A673 (cell line): ENCODE measurements around the gene TRAPPC12. TPM values are rescaled to one million over a fixed set of nuclear protein-coding genes. Genes with fewer than 3 reads are reported as not detected.

ENCODE experiments used
- BruUV-seq: library from RNA; stranded (reverse); fragments of 400-500 nt; replicated peaks from 2 replicates; lab custom pipeline; 2021; lab: Mats Ljungman, UMichigan
- CTCF ChIA-PET: fragments of 300-600 bp; sonication (Branson Sonifier 250); formaldehyde crosslinking; loops from one replicate; lab custom pipeline; 2022; ENCODE audit warnings: antibody characterized with exemption; lab: Charles Lee
- POLR2A ChIA-PET: fragments of 300-600 bp; sonication (Branson Sonifier 250); formaldehyde crosslinking; loops from one replicate; lab custom pipeline; 2022; ENCODE audit warnings: antibody characterized with exemption; ENCODE audit not compliant: low non-redundant PET; lab: Charles Lee
- DNase-seq: peaks from one replicate; pipeline ENCODE4 v3.0.0-alpha.2; 2015; ENCODE audit warnings: low spot score
- H3K27ac ChIP-seq: fragments of 200-600 bp; sonication (generic); 2 replicates; pipeline ENCODE4 v1.5.1; 2016; ENCODE audit warnings: mixed run types, low read depth, mild to moderate bottlenecking, mixed read lengths, antibody characterized with exemption, low read length; ENCODE audit not compliant: poor library complexity, severe bottlenecking
- H3K27me3 ChIP-seq: fragments of 200-600 bp; sonication (generic); replicated peaks from 2 replicates; pipeline ENCODE4 v1.6.1; 2017; ENCODE audit warnings: mixed run types, low read depth, mild to moderate bottlenecking, mixed read lengths, antibody characterized with exemption, low read length; ENCODE audit not compliant: insufficient read depth, poor library complexity
- H3K36me3 ChIP-seq: fragments of 200-600 bp; sonication (generic); 2 replicates; pipeline ENCODE4 v1.6.1; 2016; ENCODE audit warnings: mixed run types, mild to moderate bottlenecking, mixed read lengths, antibody characterized with exemption, low read length; ENCODE audit not compliant: insufficient read depth, poor library complexity, severe bottlenecking
- H3K4me1 ChIP-seq: fragments of 200-600 bp; sonication (generic); 2 replicates; pipeline ENCODE4 v1.6.1; 2017; ENCODE audit warnings: mixed run types, mild to moderate bottlenecking, mixed read lengths, antibody characterized with exemption, low read length; ENCODE audit not compliant: insufficient read depth, poor library complexity, severe bottlenecking
- H3K4me3 ChIP-seq: fragments of 200-600 bp; sonication (generic); 2 replicates; pipeline ENCODE4 v1.5.1; 2016; ENCODE audit warnings: low read depth, mixed run types, mild to moderate bottlenecking, mixed read lengths, low read length; ENCODE audit not compliant: poor library complexity, severe bottlenecking
- H3K9me3 ChIP-seq: fragments of 200-600 bp; sonication (generic); 2 replicates; pipeline ENCODE4 v1.6.1; 2016; ENCODE audit warnings: mixed run types, low read depth, mild to moderate bottlenecking, mixed read lengths, antibody characterized with exemption, low read length; ENCODE audit not compliant: poor library complexity, severe bottlenecking
- EZH2 ChIP-seq: fragments of 200-600 bp; sonication (generic); IDR thresholded peaks from 2 replicates; pipeline ENCODE4 v1.6.1; 2017; ENCODE audit warnings: borderline replicate concordance, low read depth, mild to moderate bottlenecking, mixed read lengths, antibody characterized with exemption, low read length; ENCODE audit not compliant: poor library complexity, severe bottlenecking
- intact Hi-C: fragments of 100-400 bp; cut with micrococcal nuclease; formaldehyde crosslinking; loops from one replicate; pipeline ENCODE4 v1.10.0; 2022; ENCODE audit not compliant: unreplicated experiment
- total RNA-seq: library from RNA; stranded (reverse); gene quantifications from 2 replicates; pipeline ENCODE4 v1.2.3, GENCODE V29; 2021
- TF ChIP-seq, protein P1 (sequence below): fragments of 300-800, 200-600 bp; sonication (generic); conservative IDR thresholded peaks from 2 replicates; pipeline ENCODE4 v1.5.1; 2017; ENCODE audit warnings: low read depth, mild to moderate bottlenecking, antibody characterized with exemption, low read length, moderate library complexity, mixed read lengths

TRAPPC12 gene
- total RNA-seq, 1 experiment from 2014 or later = 94.4 TPM

DNA sequence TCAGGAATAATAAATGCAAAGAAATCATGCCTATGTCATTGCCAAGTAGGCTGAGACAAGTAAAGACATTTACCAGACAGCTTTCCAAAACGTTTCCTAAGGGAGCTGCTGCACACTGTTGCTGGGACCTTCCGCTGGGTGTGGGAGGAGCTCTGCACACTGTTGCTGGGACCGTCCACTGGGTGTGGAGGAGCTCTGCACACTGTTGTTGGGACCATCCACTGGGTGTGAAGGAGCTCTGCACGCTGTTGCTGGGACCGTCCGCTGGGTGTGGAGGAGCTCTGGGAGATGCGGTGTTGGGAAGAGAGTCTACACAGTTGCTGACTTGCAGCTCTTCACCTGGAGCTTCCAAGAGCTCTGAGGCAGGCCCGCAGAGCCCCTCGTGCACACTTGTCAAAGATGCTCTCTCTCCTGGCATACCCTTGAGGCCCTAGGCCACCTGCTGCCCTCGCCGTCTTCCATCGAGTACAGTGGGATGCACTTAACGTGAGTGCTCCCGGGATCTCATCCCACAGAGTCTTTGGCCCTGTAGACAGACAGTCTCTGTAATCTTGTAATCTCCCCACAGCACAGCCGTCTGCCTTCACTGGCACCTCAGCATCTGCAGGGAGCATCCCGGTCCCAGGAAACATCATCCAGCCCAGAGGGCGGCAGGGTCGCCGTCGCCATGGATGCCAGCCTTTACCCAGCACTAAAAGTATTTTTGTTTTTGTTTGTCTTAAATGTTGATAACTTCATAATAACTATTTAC lies 51.4 kb downstream of the TRAPPC12 start:
- no TSS peak for BruUV-seq
- POLR2A ChIA-PET = no interaction called here
- TF ChIP-seq, protein P1, sequence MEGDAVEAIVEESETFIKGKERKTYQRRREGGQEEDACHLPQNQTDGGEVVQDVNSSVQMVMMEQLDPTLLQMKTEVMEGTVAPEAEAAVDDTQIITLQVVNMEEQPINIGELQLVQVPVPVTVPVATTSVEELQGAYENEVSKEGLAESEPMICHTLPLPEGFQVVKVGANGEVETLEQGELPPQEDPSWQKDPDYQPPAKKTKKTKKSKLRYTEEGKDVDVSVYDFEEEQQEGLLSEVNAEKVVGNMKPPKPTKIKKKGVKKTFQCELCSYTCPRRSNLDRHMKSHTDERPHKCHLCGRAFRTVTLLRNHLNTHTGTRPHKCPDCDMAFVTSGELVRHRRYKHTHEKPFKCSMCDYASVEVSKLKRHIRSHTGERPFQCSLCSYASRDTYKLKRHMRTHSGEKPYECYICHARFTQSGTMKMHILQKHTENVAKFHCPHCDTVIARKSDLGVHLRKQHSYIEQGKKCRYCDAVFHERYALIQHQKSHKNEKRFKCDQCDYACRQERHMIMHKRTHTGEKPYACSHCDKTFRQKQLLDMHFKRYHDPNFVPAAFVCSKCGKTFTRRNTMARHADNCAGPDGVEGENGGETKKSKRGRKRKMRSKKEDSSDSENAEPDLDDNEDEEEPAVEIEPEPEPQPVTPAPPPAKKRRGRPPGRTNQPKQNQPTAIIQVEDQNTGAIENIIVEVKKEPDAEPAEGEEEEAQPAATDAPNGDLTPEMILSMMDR = no peak
- TF ChIP-seq EZH2 = no peak

GRCh38 chr2:3432067-3432466 lies 52.6 kb downstream of the TRAPPC12 start:
- no peak for TF ChIP-seq EZH2
- TF ChIP-seq, protein P1 = no peak
- Histone ChIP-seq H3K9me3 (no peaks in the 10 kb centered on the region), H3K27me3 (no peaks in the 10 kb centered on the region), H3K36me3 (no peaks in the 10 kb centered on the region), H3K27ac (no peak overlapping the region), H3K4me1 (peaks cover 7% of the 10 kb centered on the region), H3K4me3 (no peak overlapping the region)
- peak; percentile 83 for DNase-seq
- intact Hi-C loops = no loop called here
- no TSS peak for BruUV-seq
- CTCF ChIA-PET = interaction anchor here (0.6 kb wide), 1 partner anchor 9 kb away, joined by 3 read pairs; no protein-coding TSS in a partner anchor
- POLR2A ChIA-PET = no interaction called here

More for the DNA sequence above, 51.4 kb downstream of the TRAPPC12 start:
- Histone ChIP-seq H3K36me3 (peaks cover 9% of the 10 kb centered on the region), H3K9me3 (no peaks in the 10 kb centered on the region), H3K4me1 (peaks cover 7% of the 10 kb centered on the region), H3K27me3 (no peaks in the 10 kb centered on the region), H3K27ac (no peak overlapping the region), H3K4me3 (no peak overlapping the region)
- CTCF ChIA-PET = no interaction called here
- DNase-seq = no peak
- intact Hi-C loops = no loop called here

- H3K27me3 ChIP-seq = no peaks in the 10 kb centered on the region
- H3K4me1 ChIP-seq = peaks cover 7% of the 10 kb centered on the region
- no TSS peak for BruUV-seq
- no peak for DNase-seq
- no peaks in the 10 kb centered on the region for H3K9me3 ChIP-seq
- TF ChIP-seq EZH2 = no peak
- TF ChIP-seq, protein P1 = no peak
- no peak overlapping the region for H3K4me3 ChIP-seq
- intact Hi-C loops = no loop called here
- H3K27ac ChIP-seq = no peak overlapping the region
- ChIA-PET POLR2A (no interaction called here), CTCF (no interaction called here)
- no peaks in the 10 kb centered on the region for H3K36me3 ChIP-seq
These were observed 53.3 kb downstream of the TRAPPC12 start for GRCh38 chr2:3432693-3433338.
